ENCODE data around the gene TNFAIP3.

TNFAIP3 gene

GRCh38 chr6:137866200-137866913, 702 bp upstream of the TNFAIP3 start:
- peak; percentile 58 for DNase-seq

- peak; percentile 69 for DNase-seq
Measured at GRCh38 chr6:137867685-137868509, 838 bp downstream of the TNFAIP3 start.

- DNase-seq: no peak
Measured at GRCh38 chr6:137868721-137869548, 1.9 kb downstream of the TNFAIP3 start.

GRCh38 chr6:137869549-137870307, 2.7 kb downstream of the TNFAIP3 start:
- DNase-seq: no peak

GRCh38 chr6:137870308-137870644, 3.2 kb downstream of the TNFAIP3 start:
- no peak for DNase-seq

GRCh38 chr6:137870744-137871247, 3.7 kb downstream of the TNFAIP3 start:
- DNase-seq: no peak

- no peak for DNase-seq
Measured at GRCh38 chr6:137871291-137871690, 4.2 kb downstream of the TNFAIP3 start.

- no peak for DNase-seq
Measured at GRCh38 chr6:137871831-137872454, 4.9 kb downstream of the TNFAIP3 start.

- DNase-seq: no peak
Measured at GRCh38 chr6:137872581-137873115, 5.6 kb downstream of the TNFAIP3 start.

GRCh38 chr6:137873273-137873762, 6.3 kb downstream of the TNFAIP3 start:
- no peak for DNase-seq

- no peak for DNase-seq
Measured at GRCh38 chr6:137874204-137875057, 7.4 kb downstream of the TNFAIP3 start.

GRCh38 chr6:137875058-137875520, 8.0 kb downstream of the TNFAIP3 start:
- no peak for DNase-seq

- no peak for DNase-seq
Measured at GRCh38 chr6:137875606-137876005, 8.5 kb downstream of the TNFAIP3 start.

- DNase-seq: no peak
Measured at GRCh38 chr6:137876547-137876946, 9.5 kb downstream of the TNFAIP3 start.

GRCh38 chr6:137877113-137877512, 10.1 kb downstream of the TNFAIP3 start:
- no peak for DNase-seq

- no peak for DNase-seq
Measured at GRCh38 chr6:137877606-137878005, 10.5 kb downstream of the TNFAIP3 start.

GRCh38 chr6:137878029-137878428, 11.0 kb downstream of the TNFAIP3 start:
- no peak for DNase-seq

- no peak for DNase-seq
Measured at GRCh38 chr6:137878486-137879285, 11.6 kb downstream of the TNFAIP3 start.

GRCh38 chr6:137879299-137879698, 12.2 kb downstream of the TNFAIP3 start:
- DNase-seq: no peak

All from DMS53 (cell line).